SK-N-SH (cell line): ENCODE data around the gene TMEM147. TPM values are rescaled to one million over a fixed set of nuclear protein-coding genes. Genes with fewer than 3 reads are reported as not detected.

Experiments used
- CTCF ChIA-PET: fragments of 300-600, 350-600 bp; formaldehyde crosslinking; extraction: SDS; loops from one replicate; lab custom pipeline; 2021; lab: Yijun Ruan, JAX
- POLR2A ChIA-PET: fragments of 350-600 bp; sonication (Branson Sonifier 250); formaldehyde crosslinking; extraction: SDS; loops from one replicate; lab custom pipeline; 2020; ENCODE audit warnings: antibody characterized with exemption, inconsistent platforms; lab: Yijun Ruan, JAX
- DNase-seq: peaks from one replicate; pipeline ENCODE4 v3.0.0; 2012
- H2AFZ ChIP-seq: fragments of 200-600 bp; sonication (generic); 2 replicates; pipeline ENCODE4 v1.8.1; 2016; ENCODE audit warnings: antibody characterized with exemption, mild to moderate bottlenecking, low read depth
- H3F3A ChIP-seq: fragments of 200-600 bp; sonication (generic); replicated peaks from 2 replicates; pipeline ENCODE3; 2016; ENCODE audit warnings: antibody characterized with exemption, mild to moderate bottlenecking; ENCODE audit not compliant: insufficient read depth
- H3K27ac ChIP-seq, 2 experiments: fragments of 200-500 bp in 1 of 2; fragments of 200-600 bp in 1 of 2; sonication (Bioruptor generic) in 1 of 2; sonication (generic), shearing (Covaris generic) in 1 of 2; 2 replicates each; pipeline versions ENCODE4 v1.5.1 to v1.6.1; 2014 to 2016; ENCODE audit warnings: low read depth in 2 of 2, inconsistent platforms in 1 of 2, low read length in 1 of 2, mild to moderate bottlenecking in 1 of 2, mixed read lengths in 1 of 2
- H3K27me3 ChIP-seq: fragments of 200-600 bp; sonication (generic), shearing (Covaris generic); 2 replicates; pipeline ENCODE4 v1.6.1; 2016; ENCODE audit warnings: mixed run types; ENCODE audit not compliant: insufficient read depth
- H3K36me3 ChIP-seq, 2 experiments: fragments of 200-500 bp in 1 of 2; fragments of 200-600 bp in 1 of 2; sonication (Bioruptor generic) in 1 of 2; sonication (generic) in 1 of 2; replicated peaks in 1 of 2; 2 replicates each; pipeline versions ENCODE3 to v1.5.1; 2014 to 2016; ENCODE audit warnings: low read length in 1 of 2, mild to moderate bottlenecking in 1 of 2; ENCODE audit not compliant: insufficient read depth in 2 of 2, control insufficient read depth in 1 of 2
- H3K4me1 ChIP-seq, 2 experiments: fragments of 200-500 bp in 1 of 2; fragments of 200-600 bp in 1 of 2; sonication (Bioruptor generic) in 1 of 2; sonication (generic), shearing (Covaris generic) in 1 of 2; 2 replicates each; pipeline versions ENCODE4 v1.5.1 to v1.6.1; 2014 to 2016; ENCODE audit warnings: low read depth in 1 of 2, low read length in 1 of 2, mixed run types in 1 of 2; ENCODE audit not compliant: insufficient read depth in 2 of 2, control insufficient read depth in 1 of 2
- H3K4me2 ChIP-seq: fragments of 200-600 bp; sonication (generic), shearing (Covaris generic); 2 replicates; pipeline ENCODE4 v1.6.1; 2017; ENCODE audit warnings: mixed run types
- H3K4me3 ChIP-seq, 2 experiments: fragments of 200-500 bp in 1 of 2; fragments of 200-600 bp in 1 of 2; sonication (Bioruptor generic) in 1 of 2; sonication (generic), shearing (Covaris generic) in 1 of 2; 2 replicates each; pipeline versions ENCODE4 v1.5.1 to v1.8.1; 2014 to 2016; ENCODE audit warnings: low read depth in 2 of 2, inconsistent platforms in 1 of 2, low read length in 1 of 2, mild to moderate bottlenecking in 1 of 2, mixed read lengths in 1 of 2, moderate library complexity in 1 of 2
- H3K79me2 ChIP-seq: fragments of 200-600 bp; sonication (generic); 2 replicates; pipeline ENCODE4 v1.8.1; 2017; ENCODE audit warnings: mild to moderate bottlenecking; ENCODE audit not compliant: insufficient read depth
- H3K9ac ChIP-seq: fragments of 200-600 bp; sonication (generic); 2 replicates; pipeline ENCODE4 v1.6.1; 2017; ENCODE audit warnings: mixed run types
- H3K9me2 ChIP-seq: fragments of 200-600 bp; sonication (generic); 2 replicates; pipeline ENCODE4 v1.6.1; 2017; ENCODE audit warnings: mixed run types
- H3K9me3 ChIP-seq: fragments of 200-600 bp; sonication (generic); 2 replicates; pipeline ENCODE4 v1.6.1; 2017; ENCODE audit warnings: mixed run types, mild to moderate bottlenecking, moderate library complexity
- H4K20me1 ChIP-seq: fragments of 200-600 bp; sonication (generic); 2 replicates; pipeline ENCODE4 v1.6.1; 2017; ENCODE audit warnings: mild to moderate bottlenecking, mixed run types; ENCODE audit not compliant: insufficient read depth
- CHD2 ChIP-seq: fragments of 150-350 bp; IDR thresholded peaks from 2 replicates; pipeline ENCODE4 v1.6.1; 2018; ENCODE audit warnings: low read length; ENCODE audit not compliant: partially characterized antibody
- FOXM1 ChIP-seq: IDR thresholded peaks from 2 replicates; pipeline ENCODE4 v1.4.0; 2012; ENCODE audit warnings: low read depth, mild to moderate bottlenecking
- GABPA ChIP-seq: IDR thresholded peaks from 2 replicates; pipeline ENCODE4 v1.4.0; 2012; ENCODE audit warnings: low read depth, mild to moderate bottlenecking
- JUND ChIP-seq: IDR thresholded peaks from 2 replicates; pipeline ENCODE4 v1.4.0; 2012
- NFIC ChIP-seq: IDR thresholded peaks from 2 replicates; pipeline ENCODE4 v1.4.0; 2012; ENCODE audit warnings: borderline replicate concordance
- NRF1 ChIP-seq: IDR thresholded peaks from 2 replicates; pipeline ENCODE4 v1.6.1; 2012; ENCODE audit warnings: low read depth, mild to moderate bottlenecking, low read length
- PBX3 ChIP-seq: IDR thresholded peaks from 2 replicates; pipeline ENCODE4; 2012
- REST ChIP-seq: IDR thresholded peaks from 2 replicates; pipeline ENCODE4 v1.6.1; 2012; ENCODE audit warnings: mild to moderate bottlenecking, low read depth, low read length, moderate library complexity
- SIN3A ChIP-seq: IDR thresholded peaks from 2 replicates; pipeline ENCODE4 v1.6.1; 2012; ENCODE audit warnings: low read depth, mild to moderate bottlenecking, low read length, moderate library complexity, borderline replicate concordance
- TCF12 ChIP-seq: IDR thresholded peaks from 2 replicates; pipeline ENCODE4 v1.4.0; 2012
- WGBS: methylation state at CpG from one replicate; pipeline ENCODE4 v1.1.6; 2017; ENCODE audit warnings: low lambda C conversion rate; 5-methylcytosine and 5-hydroxymethylcytosine counted together
- polyA plus RNA-seq, 3 experiments: library from polyadenylated mRNA; depleted of rRNA; stranded (reverse); fragments of >200 nt; gene quantifications; 2 replicates each; pipeline ENCODE4 v1.2.3, GENCODE V29; 2012
- TF ChIP-seq, protein P1 (sequence below): IDR thresholded peaks from 2 replicates; pipeline ENCODE4 v1.4.0; 2012; ENCODE audit warnings: low read depth, borderline replicate concordance
- TF ChIP-seq, protein P2 (sequence below): IDR thresholded peaks from 2 replicates; pipeline ENCODE4 v1.4.0; 2012; ENCODE audit warnings: low read depth, borderline replicate concordance
- TF ChIP-seq, protein P3 (sequence below): fragments of 150-350 bp; IDR thresholded peaks from 2 replicates; pipeline ENCODE4 v1.6.1; 2017; ENCODE audit warnings: antibody characterized with exemption, low read length, low read depth, borderline replicate concordance

TMEM147 gene
- polyA plus RNA-seq, 1 of the 3 experiments (the other 2 are of a cell fraction) = 202 TPM

DNA sequence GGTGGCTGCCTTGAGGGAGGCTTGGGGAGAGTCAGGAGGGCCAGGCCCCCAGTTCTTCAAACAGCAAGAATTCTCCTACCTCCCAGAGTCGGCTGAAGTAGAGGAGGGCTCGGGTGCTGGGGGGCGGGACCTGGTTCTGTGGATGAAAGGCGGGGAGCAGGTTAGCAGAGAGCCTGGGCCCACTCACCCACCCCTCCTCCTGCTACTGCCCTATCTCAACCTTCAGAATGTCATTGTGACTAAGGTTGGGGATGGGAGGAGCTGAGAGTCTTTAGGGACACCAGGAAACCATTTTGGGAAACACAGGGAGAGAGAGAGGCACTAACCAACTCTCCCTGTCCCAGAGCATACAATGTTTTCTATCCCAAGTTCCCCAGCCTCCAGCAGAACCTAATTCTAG lies 42.7 kb upstream of the TMEM147 start (continued):
- TF ChIP-seq, protein P1, sequence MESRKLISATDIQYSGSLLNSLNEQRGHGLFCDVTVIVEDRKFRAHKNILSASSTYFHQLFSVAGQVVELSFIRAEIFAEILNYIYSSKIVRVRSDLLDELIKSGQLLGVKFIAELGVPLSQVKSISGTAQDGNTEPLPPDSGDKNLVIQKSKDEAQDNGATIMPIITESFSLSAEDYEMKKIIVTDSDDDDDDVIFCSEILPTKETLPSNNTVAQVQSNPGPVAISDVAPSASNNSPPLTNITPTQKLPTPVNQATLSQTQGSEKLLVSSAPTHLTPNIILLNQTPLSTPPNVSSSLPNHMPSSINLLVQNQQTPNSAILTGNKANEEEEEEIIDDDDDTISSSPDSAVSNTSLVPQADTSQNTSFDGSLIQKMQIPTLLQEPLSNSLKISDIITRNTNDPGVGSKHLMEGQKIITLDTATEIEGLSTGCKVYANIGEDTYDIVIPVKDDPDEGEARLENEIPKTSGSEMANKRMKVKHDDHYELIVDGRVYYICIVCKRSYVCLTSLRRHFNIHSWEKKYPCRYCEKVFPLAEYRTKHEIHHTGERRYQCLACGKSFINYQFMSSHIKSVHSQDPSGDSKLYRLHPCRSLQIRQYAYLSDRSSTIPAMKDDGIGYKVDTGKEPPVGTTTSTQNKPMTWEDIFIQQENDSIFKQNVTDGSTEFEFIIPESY = no peak
- TF ChIP-seq FOXM1 = no peak
- TF ChIP-seq, protein P2, sequence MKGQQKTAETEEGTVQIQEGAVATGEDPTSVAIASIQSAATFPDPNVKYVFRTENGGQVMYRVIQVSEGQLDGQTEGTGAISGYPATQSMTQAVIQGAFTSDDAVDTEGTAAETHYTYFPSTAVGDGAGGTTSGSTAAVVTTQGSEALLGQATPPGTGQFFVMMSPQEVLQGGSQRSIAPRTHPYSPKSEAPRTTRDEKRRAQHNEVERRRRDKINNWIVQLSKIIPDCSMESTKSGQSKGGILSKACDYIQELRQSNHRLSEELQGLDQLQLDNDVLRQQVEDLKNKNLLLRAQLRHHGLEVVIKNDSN = no peak
- no peak for TF ChIP-seq REST

- Histone ChIP-seq H3K4me2 (no peak overlapping the region), H3K9me3 (no peaks in the 10 kb centered on the region)
- TF ChIP-seq SIN3A = no peak
- TF ChIP-seq GABPA = no peak
- no peak for TF ChIP-seq CHD2
- no peak for TF ChIP-seq JUND
- no peak for TF ChIP-seq PBX3
- TF ChIP-seq, protein P3, sequence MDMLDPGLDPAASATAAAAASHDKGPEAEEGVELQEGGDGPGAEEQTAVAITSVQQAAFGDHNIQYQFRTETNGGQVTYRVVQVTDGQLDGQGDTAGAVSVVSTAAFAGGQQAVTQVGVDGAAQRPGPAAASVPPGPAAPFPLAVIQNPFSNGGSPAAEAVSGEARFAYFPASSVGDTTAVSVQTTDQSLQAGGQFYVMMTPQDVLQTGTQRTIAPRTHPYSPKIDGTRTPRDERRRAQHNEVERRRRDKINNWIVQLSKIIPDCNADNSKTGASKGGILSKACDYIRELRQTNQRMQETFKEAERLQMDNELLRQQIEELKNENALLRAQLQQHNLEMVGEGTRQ = no peak
- no peak for TF ChIP-seq NFIC
- TF ChIP-seq, protein P1 = no peak
- no peak for TF ChIP-seq NRF1
- TF ChIP-seq TCF12 = no peak
- TF ChIP-seq, all 33 proteins: peak for 0
- Histone ChIP-seq H3K9ac (no peak overlapping the region), H2AFZ (no peak overlapping the region), H3K27me3 (peaks cover 99% of the 10 kb centered on the region), H3K4me1 (no peaks in the 10 kb centered on the region; a peak in 2 of 4 replicates), H3K4me3 (no peak overlapping the region), H3K36me3 (no peaks in the 10 kb centered on the region), H4K20me1 (no peaks in the 10 kb centered on the region), H3K27ac (no peak overlapping the region), H3K9me2 (no peaks in the 10 kb centered on the region), H3K79me2 (no peaks in the 10 kb centered on the region), H3F3A (no peaks in the 10 kb centered on the region)
- WGBS = 18% methylated on average over 7 of the region's 7 CpGs
- no peak for DNase-seq
- POLR2A ChIA-PET = no interaction called here
- CTCF ChIA-PET = interaction anchor here (1.0 to 8.3 kb wide), 6 partner anchors 12 to 187 kb away, joined by 3 to 127 read pairs (median 4); no protein-coding TSS in a partner anchor
Observed at GRCh38 chr19:35506011-35506410, 39.4 kb upstream of the TMEM147 start.
